IMR-90 (cell line): ENCODE measurements around the gene NUP42. TPM values are rescaled to one million over a fixed set of nuclear protein-coding genes. Genes with fewer than 3 reads are reported as not detected.

Experiments used
- ATAC-seq: fragments of 200-7000 bp; cut with Tn5 transposase; 2 replicates; pipeline ENCODE4 v1.9.1; 2020; ENCODE audit warnings: low read depth, mild to moderate bottlenecking, moderate library complexity
- BruUV-seq: library from RNA; stranded (reverse); fragments of 400-500 nt; replicated peaks from 2 replicates; lab custom pipeline; 2021; lab: Mats Ljungman, UMichigan
- CTCF ChIA-PET: fragments of 300-600 bp; formaldehyde crosslinking; extraction: SDS; loops from one replicate; lab custom pipeline; 2021; ENCODE audit warnings: antibody characterized with exemption; lab: Yijun Ruan, JAX
- POLR2A ChIA-PET: fragments of 300-600 bp; sonication (Branson Sonifier 250); formaldehyde crosslinking; loops from one replicate; lab custom pipeline; 2022; ENCODE audit warnings: antibody characterized with exemption; ENCODE audit not compliant: unreplicated experiment; lab: Charles Lee
- DNase-seq: peaks from one replicate; pipeline ENCODE4 v3.0.0; 2013
- H2AFZ ChIP-seq: replicated peaks from 2 replicates; pipeline ENCODE3; 2013; ENCODE audit warnings: low read length, mild to moderate bottlenecking; ENCODE audit not compliant: poor library complexity
- H2AK5ac ChIP-seq: 2 replicates; pipeline ENCODE4 v1.6.1; 2013; ENCODE audit warnings: low read depth, low read length, inconsistent platforms
- H2AK9ac ChIP-seq: replicated peaks from 2 replicates; pipeline ENCODE3; 2013; ENCODE audit warnings: mild to moderate bottlenecking, low read depth, low read length, moderate library complexity; ENCODE audit not compliant: poor library complexity
- H2BK120ac ChIP-seq: 2 replicates; pipeline ENCODE4 v1.6.1; 2013; ENCODE audit warnings: low read depth, low read length, inconsistent platforms
- H2BK15ac ChIP-seq: 3 replicates; pipeline ENCODE4 v1.6.1; 2013; ENCODE audit warnings: low read depth, low read length, inconsistent platforms
- H2BK20ac ChIP-seq: 2 replicates; pipeline ENCODE4 v1.6.1; 2013; ENCODE audit warnings: low read depth, mild to moderate bottlenecking, inconsistent platforms, low read length, moderate library complexity
- H2BK5ac ChIP-seq: 2 replicates; pipeline ENCODE4 v1.6.1; 2013; ENCODE audit warnings: mild to moderate bottlenecking, low read depth, low read length, inconsistent platforms; ENCODE audit not compliant: poor library complexity, severe bottlenecking
- H3K14ac ChIP-seq: replicated peaks from 2 replicates; pipeline ENCODE4 v1.6.1; 2013; ENCODE audit warnings: low read depth, low read length, inconsistent platforms
- H3K18ac ChIP-seq: 2 replicates; pipeline ENCODE4 v1.6.1; 2013; ENCODE audit warnings: low read depth, low read length, control low read depth
- H3K23ac ChIP-seq: 2 replicates; pipeline ENCODE4 v1.6.1; 2013; ENCODE audit warnings: low read depth, low read length, inconsistent platforms
- H3K27ac ChIP-seq: 2 replicates; pipeline ENCODE4 v1.5.1; 2013; ENCODE audit warnings: mild to moderate bottlenecking, control low read depth, low read length; ENCODE audit not compliant: insufficient read depth
- H3K27me3 ChIP-seq: 2 replicates; pipeline ENCODE4 v1.6.1; 2013; ENCODE audit warnings: low read length; ENCODE audit not compliant: control insufficient read depth, insufficient read depth
- H3K36me3 ChIP-seq: 2 replicates; pipeline ENCODE4 v1.6.1; 2013; ENCODE audit warnings: low read length, mixed read lengths; ENCODE audit not compliant: control insufficient read depth, insufficient read depth
- H3K4ac ChIP-seq: 2 replicates; pipeline ENCODE4 v1.6.1; 2013; ENCODE audit warnings: low read depth, low read length, inconsistent platforms
- H3K4me1 ChIP-seq: 2 replicates; pipeline ENCODE4 v1.6.1; 2013; ENCODE audit warnings: low read length, mixed read lengths; ENCODE audit not compliant: control insufficient read depth, insufficient read depth
- H3K4me2 ChIP-seq: 2 replicates; pipeline ENCODE4 v1.6.1; 2013; ENCODE audit warnings: low read depth, mild to moderate bottlenecking, control low read depth, low read length, moderate library complexity
- H3K4me3 ChIP-seq: 2 replicates; pipeline ENCODE4 v1.5.1; 2013; ENCODE audit warnings: low read depth, mild to moderate bottlenecking, control low read depth, low read length, moderate library complexity; ENCODE audit not compliant: insufficient read depth
- H3K56ac ChIP-seq: 2 replicates; pipeline ENCODE4 v1.6.1; 2013; ENCODE audit warnings: low read length, inconsistent platforms; ENCODE audit not compliant: insufficient read depth; ENCODE audit errors: extremely low read depth
- H3K79me1 ChIP-seq, 2 experiments: 2 replicates each; pipeline ENCODE4 v1.6.1; 2013; ENCODE audit warnings: low read length in 2 of 2, inconsistent platforms in 1 of 2, low read depth in 1 of 2
- H3K9ac ChIP-seq: 2 replicates; pipeline ENCODE4 v1.6.1; 2013; ENCODE audit warnings: low read depth, low read length, control low read depth
- H3K9me1 ChIP-seq: 2 replicates; pipeline ENCODE4 v1.6.1; 2013; ENCODE audit warnings: low read length, inconsistent platforms; ENCODE audit not compliant: insufficient read depth
- H3K9me3 ChIP-seq: 2 replicates; pipeline ENCODE4 v1.6.1; 2013; ENCODE audit warnings: low read length; ENCODE audit not compliant: control insufficient read depth, insufficient read depth
- H4K20me1 ChIP-seq: 2 replicates; pipeline ENCODE4 v1.6.1; 2013; ENCODE audit warnings: low read length, inconsistent platforms; ENCODE audit not compliant: insufficient read depth
- H4K5ac ChIP-seq: 2 replicates; pipeline ENCODE4 v1.6.1; 2013; ENCODE audit warnings: mild to moderate bottlenecking, low read depth, low read length, control low read depth
- H4K8ac ChIP-seq, 2 experiments: 2 replicates each; pipeline ENCODE4 v1.6.1; 2013; ENCODE audit warnings: low read depth in 2 of 2, low read length in 2 of 2, control low read depth in 1 of 2, inconsistent platforms in 1 of 2
- H4K91ac ChIP-seq: 2 replicates; pipeline ENCODE4 v1.6.1; 2013; ENCODE audit warnings: low read depth, low read length, inconsistent platforms; ENCODE audit not compliant: insufficient read depth
- BHLHE40 ChIP-seq: fragments of 150-350 bp; IDR thresholded peaks from 2 replicates; pipeline ENCODE4 v1.6.1; 2016; ENCODE audit warnings: mild to moderate bottlenecking, low read depth, low read length
- CEBPB ChIP-seq: IDR thresholded peaks from 2 replicates; pipeline ENCODE4 v1.6.1; 2012; ENCODE audit warnings: low read depth, low read length, improper control_type of control experiment
- CHD1 ChIP-seq: IDR thresholded peaks from 2 replicates; pipeline ENCODE4 v1.6.1; 2012; ENCODE audit warnings: low read depth, low read length, improper control_type of control experiment
- FOS ChIP-seq: fragments of 150-350 bp; IDR thresholded peaks from 2 replicates; pipeline ENCODE4 v1.6.1; 2016; ENCODE audit warnings: low read depth, low read length
- MAFK ChIP-seq: IDR thresholded peaks from 2 replicates; pipeline ENCODE4 v1.6.1; 2012; ENCODE audit warnings: low read depth, low read length, improper control_type of control experiment
- MXI1 ChIP-seq: IDR thresholded peaks from 2 replicates; pipeline ENCODE4 v1.6.1; 2012; ENCODE audit warnings: low read depth, mild to moderate bottlenecking, low read length, moderate library complexity, borderline replicate concordance
- NFE2L2 ChIP-seq: fragments of 150-350 bp; IDR thresholded peaks from 2 replicates; pipeline ENCODE4 v1.6.1; 2016; ENCODE audit warnings: low read depth, mild to moderate bottlenecking, low read length
- POLR2A ChIP-seq: IDR thresholded peaks from 2 replicates; pipeline ENCODE4 v1.6.1; 2012; ENCODE audit warnings: mild to moderate bottlenecking, low read depth, low read length
- RCOR1 ChIP-seq: IDR thresholded peaks from 2 replicates; pipeline ENCODE4 v1.6.1; 2012; ENCODE audit warnings: mild to moderate bottlenecking, low read length, improper control_type of control experiment; ENCODE audit not compliant: insufficient replicate concordance
- RFX5 ChIP-seq: IDR thresholded peaks from 2 replicates; pipeline ENCODE4 v1.8.0; 2012; ENCODE audit warnings: low read depth, mild to moderate bottlenecking, low read length, moderate library complexity
- WGBS, 2 experiments: methylation state at CpG; one replicate each; pipeline versions ENCODE4 v1.1.5 to v1.1.7; 2013; ENCODE audit warnings: missing lambda C conversion rate in 2 of 2; ENCODE audit not compliant: insufficient read length in 1 of 2; ENCODE audit errors: extremely low coverage in 2 of 2; 5-methylcytosine and 5-hydroxymethylcytosine counted together
- dilution Hi-C: fragments of 300-500 bp; cut with HindIII; formaldehyde crosslinking; loops from one replicate; pipeline ENCODE4 v1.14.3; 2018; ENCODE audit warnings: low sequenced_read_pairs; ENCODE audit not compliant: unreplicated experiment
- in situ Hi-C: fragments of 300-500 bp; cut with MboI; formaldehyde crosslinking; loops from 3 replicates; pipeline ENCODE4 v1.14.3; 2019; ENCODE audit warnings: low sequenced_read_pairs, inconsistent platforms, mixed read lengths
- intact Hi-C: fragments of 100-400 bp; cut with micrococcal nuclease; formaldehyde crosslinking; loops from 2 replicates; pipeline ENCODE4 v1.10.0; 2022
- polyA plus RNA-seq, 3 experiments: library from polyadenylated mRNA; depleted of rRNA; stranded (reverse); fragments of >200 nt; gene quantifications; 2 replicates each; pipeline ENCODE4 v1.2.3, GENCODE V29; 2012; ENCODE audit warnings: low replicate concordance in 1 of 3
- total RNA-seq: library from RNA; depleted of rRNA; stranded (reverse); fragments of >200 nt; gene quantifications from 2 replicates; pipeline ENCODE4 v1.2.3, GENCODE V29; 2012
- TF ChIP-seq, protein P1 (sequence below): conservative IDR thresholded peaks from 2 replicates; pipeline ENCODE4 v1.5.1; 2012; ENCODE audit warnings: mild to moderate bottlenecking, low read depth, low read length, improper control_type of control experiment
- TF ChIP-seq, protein P2 (sequence below): fragments of 150-350 bp; IDR thresholded peaks from 2 replicates; pipeline ENCODE4 v1.6.1; 2016; ENCODE audit warnings: low read depth, mild to moderate bottlenecking, low read length, moderate library complexity, borderline replicate concordance
- TF ChIP-seq, protein P3 (sequence below): fragments of 150-350 bp; IDR thresholded peaks from 2 replicates; pipeline ENCODE4 v1.6.1; 2017; ENCODE audit warnings: mild to moderate bottlenecking, antibody characterized with exemption, low read length, low read depth

NUP42 gene
- total and polyA plus RNA-seq, 2 of the 4 experiments (the other 2 are of a cell fraction), result 17.3 to 22.6 TPM

DNA sequence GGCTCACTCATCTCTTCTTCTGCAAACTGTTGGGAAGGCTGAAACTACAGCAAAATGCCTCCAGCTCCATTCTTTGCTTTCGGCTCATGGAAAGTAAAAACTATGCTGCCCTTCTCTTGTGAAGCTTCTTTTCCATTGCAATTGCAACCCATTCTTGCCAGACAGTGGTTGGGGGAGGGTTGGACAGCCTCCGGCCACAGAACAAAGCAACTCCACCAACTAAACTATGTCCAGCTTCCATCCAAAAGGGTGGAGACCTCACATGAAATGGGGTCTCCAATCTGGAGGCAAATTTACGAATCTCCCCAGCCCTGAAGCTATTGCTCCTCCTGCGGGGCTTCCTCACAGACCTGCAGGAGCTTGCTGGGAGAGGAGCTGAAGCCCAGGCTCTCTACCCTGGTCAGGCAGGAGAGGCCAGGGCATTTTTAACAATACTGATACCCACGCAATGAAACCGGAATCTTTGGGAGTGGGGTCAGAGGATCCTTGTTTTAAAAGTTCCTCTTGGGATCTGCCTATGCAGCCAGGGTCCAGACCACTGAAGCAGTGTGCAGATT lies 65.3 kb downstream of the NUP42 start:
- H3K9me1 ChIP-seq, result no peaks in the 10 kb centered on the region
- no peak overlapping the region for H3K56ac ChIP-seq
- no peaks in the 10 kb centered on the region for H3K36me3 ChIP-seq
- no peak overlapping the region for H3K18ac ChIP-seq
- no peak overlapping the region for H2AK9ac ChIP-seq
- ATAC-seq, result no peak
- H3K27me3 ChIP-seq, result peaks cover 44% of the 10 kb centered on the region
- peak overlapping the region; percentile 86 for H2AFZ ChIP-seq
- H2AK5ac ChIP-seq, result no peak overlapping the region
- H2BK15ac ChIP-seq, result no peak overlapping the region
- no peak overlapping the region for H2BK5ac ChIP-seq
- no TSS peak for BruUV-seq
- POLR2A ChIA-PET, result no interaction called here
- no peak overlapping the region for H3K14ac ChIP-seq
- dilution Hi-C loops, result no loop called here
- H4K20me1 ChIP-seq, result no peaks in the 10 kb centered on the region
- no peak overlapping the region for H3K27ac ChIP-seq
- no peak overlapping the region for H3K4me3 ChIP-seq
- TF ChIP-seq FOS (no peak), BHLHE40 (no peak), RFX5 (no peak), RCOR1 (no peak), NFE2L2 (no peak), POLR2A (no peak), MXI1 (no peak), CHD1 (no peak), MAFK (no peak), CEBPB (no peak)
- TF ChIP-seq, protein P1, sequence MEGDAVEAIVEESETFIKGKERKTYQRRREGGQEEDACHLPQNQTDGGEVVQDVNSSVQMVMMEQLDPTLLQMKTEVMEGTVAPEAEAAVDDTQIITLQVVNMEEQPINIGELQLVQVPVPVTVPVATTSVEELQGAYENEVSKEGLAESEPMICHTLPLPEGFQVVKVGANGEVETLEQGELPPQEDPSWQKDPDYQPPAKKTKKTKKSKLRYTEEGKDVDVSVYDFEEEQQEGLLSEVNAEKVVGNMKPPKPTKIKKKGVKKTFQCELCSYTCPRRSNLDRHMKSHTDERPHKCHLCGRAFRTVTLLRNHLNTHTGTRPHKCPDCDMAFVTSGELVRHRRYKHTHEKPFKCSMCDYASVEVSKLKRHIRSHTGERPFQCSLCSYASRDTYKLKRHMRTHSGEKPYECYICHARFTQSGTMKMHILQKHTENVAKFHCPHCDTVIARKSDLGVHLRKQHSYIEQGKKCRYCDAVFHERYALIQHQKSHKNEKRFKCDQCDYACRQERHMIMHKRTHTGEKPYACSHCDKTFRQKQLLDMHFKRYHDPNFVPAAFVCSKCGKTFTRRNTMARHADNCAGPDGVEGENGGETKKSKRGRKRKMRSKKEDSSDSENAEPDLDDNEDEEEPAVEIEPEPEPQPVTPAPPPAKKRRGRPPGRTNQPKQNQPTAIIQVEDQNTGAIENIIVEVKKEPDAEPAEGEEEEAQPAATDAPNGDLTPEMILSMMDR, result no peak
- TF ChIP-seq, protein P2, sequence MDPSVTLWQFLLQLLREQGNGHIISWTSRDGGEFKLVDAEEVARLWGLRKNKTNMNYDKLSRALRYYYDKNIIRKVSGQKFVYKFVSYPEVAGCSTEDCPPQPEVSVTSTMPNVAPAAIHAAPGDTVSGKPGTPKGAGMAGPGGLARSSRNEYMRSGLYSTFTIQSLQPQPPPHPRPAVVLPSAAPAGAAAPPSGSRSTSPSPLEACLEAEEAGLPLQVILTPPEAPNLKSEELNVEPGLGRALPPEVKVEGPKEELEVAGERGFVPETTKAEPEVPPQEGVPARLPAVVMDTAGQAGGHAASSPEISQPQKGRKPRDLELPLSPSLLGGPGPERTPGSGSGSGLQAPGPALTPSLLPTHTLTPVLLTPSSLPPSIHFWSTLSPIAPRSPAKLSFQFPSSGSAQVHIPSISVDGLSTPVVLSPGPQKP, result no peak
- TF ChIP-seq, protein P3, sequence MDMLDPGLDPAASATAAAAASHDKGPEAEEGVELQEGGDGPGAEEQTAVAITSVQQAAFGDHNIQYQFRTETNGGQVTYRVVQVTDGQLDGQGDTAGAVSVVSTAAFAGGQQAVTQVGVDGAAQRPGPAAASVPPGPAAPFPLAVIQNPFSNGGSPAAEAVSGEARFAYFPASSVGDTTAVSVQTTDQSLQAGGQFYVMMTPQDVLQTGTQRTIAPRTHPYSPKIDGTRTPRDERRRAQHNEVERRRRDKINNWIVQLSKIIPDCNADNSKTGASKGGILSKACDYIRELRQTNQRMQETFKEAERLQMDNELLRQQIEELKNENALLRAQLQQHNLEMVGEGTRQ, result no peak
- intact Hi-C loops, result no loop called here
- H3K4me2 ChIP-seq, result no peak overlapping the region; the same call in 1 of the 2 replicates
- no peak overlapping the region for H3K9ac ChIP-seq
- no peak for DNase-seq
- no peaks in the 10 kb centered on the region for H3K79me1 ChIP-seq
- H3K9me3 ChIP-seq, result peaks cover 5% of the 10 kb centered on the region
- H2BK120ac ChIP-seq, result no peak overlapping the region
- CTCF ChIA-PET, result no interaction called here
- H3K23ac ChIP-seq, result no peak overlapping the region
- no peak overlapping the region for H3K4ac ChIP-seq
- no peak overlapping the region for H4K91ac ChIP-seq
- H4K8ac ChIP-seq, result no peak overlapping the region
- no peaks in the 10 kb centered on the region; the same call in 1 of the 2 replicates for H3K4me1 ChIP-seq
- WGBS, 2 experiments, result no CpG with 5 or more reads among the region's 6 CpGs
- no peak overlapping the region for H2BK20ac ChIP-seq
- in situ Hi-C loops, result no loop called here
- H4K5ac ChIP-seq, result no peak overlapping the region
